Stimulated activated CD4-positive, alpha-beta T cell treated with anti-CD3 and anti-CD28 coated beads, Interleukin-2, amount 100 ng/mL, for 4 hours (primary cell): ENCODE data around the gene NPIPA8.
"Not testable (repeated sequence)": the region's sequence is repeated elsewhere in the genome, so short reads cannot be mapped to it uniquely, and the experiment has no call there.

Experiments
- DNase-seq: peaks from one replicate; pipeline ENCODE4 v3.0.0-alpha.2; 2020; ENCODE audit warnings: low read depth

NPIPA8 gene

DNA sequence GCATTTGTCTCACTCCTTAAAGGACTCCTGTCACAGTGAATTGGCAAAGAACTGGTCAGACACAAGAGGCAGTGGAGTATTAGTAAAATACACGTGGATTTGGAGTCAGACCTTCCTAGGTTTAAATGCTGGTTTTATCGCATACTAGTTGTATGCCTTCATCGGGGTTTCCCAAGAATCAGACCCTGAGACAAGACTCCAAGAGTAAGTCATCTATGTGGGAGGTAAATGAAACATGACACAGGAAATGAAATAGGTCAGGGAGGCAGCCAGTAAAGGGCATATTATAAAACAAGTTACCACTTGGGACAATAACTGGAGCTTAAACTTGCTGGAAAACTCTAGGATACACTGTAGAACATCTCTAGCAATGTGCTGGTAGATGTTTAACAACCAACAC is 59.8 kb downstream of the NPIPA8 start:
- not testable (repeated sequence) for DNase-seq

- not testable (repeated sequence) for DNase-seq
Observed at GRCh38 chr16:18270171-18270570, 66.4 kb downstream of the NPIPA8 start.
